Endodermal cell (in vitro differentiated cells): ENCODE data around the gene SERP2. TPM values are rescaled to one million over a fixed set of nuclear protein-coding genes. Genes with fewer than 3 reads are reported as not detected.

ENCODE experiments used
- DNase-seq: peaks from one replicate; pipeline ENCODE4 v3.0.0-alpha.2; 2017
- H3K27ac ChIP-seq: 2 replicates; pipeline ENCODE4 v1.5.1; 2013; ENCODE audit warnings: mild to moderate bottlenecking, low read depth, low read length, moderate library complexity
- H3K27me3 ChIP-seq: 2 replicates; pipeline ENCODE4 v1.6.1; 2013; ENCODE audit warnings: mild to moderate bottlenecking, low read length, moderate library complexity; ENCODE audit not compliant: insufficient read depth, control insufficient read depth, poor library complexity, severe bottlenecking
- H3K36me3 ChIP-seq: 2 replicates; pipeline ENCODE4 v1.7.0; 2013; ENCODE audit warnings: mild to moderate bottlenecking, low read length, moderate library complexity; ENCODE audit not compliant: control insufficient read depth, insufficient read depth
- H3K4me1 ChIP-seq: one replicate; pipeline ENCODE4 v1.7.0; 2013; ENCODE audit warnings: low read length; ENCODE audit not compliant: control insufficient read depth, insufficient read depth
- H3K4me3 ChIP-seq: 2 replicates; pipeline ENCODE4 v1.5.1; 2013; ENCODE audit warnings: mild to moderate bottlenecking, low read length, moderate library complexity
- H3K9ac ChIP-seq: 2 replicates; pipeline ENCODE4 v1.6.1; 2013; ENCODE audit warnings: mild to moderate bottlenecking, low read length, moderate library complexity; ENCODE audit not compliant: poor library complexity, severe bottlenecking; ENCODE audit errors: extremely low read depth
- H3K9me3 ChIP-seq: 2 replicates; pipeline ENCODE4 v1.6.1; 2013; ENCODE audit warnings: mild to moderate bottlenecking, low read length, moderate library complexity; ENCODE audit not compliant: control insufficient read depth
- H3K27ac Mint-ChIP-seq: 2 replicates; pipeline ENCODE4 v1.8.0; 2020; ENCODE audit warnings: mixed read lengths
- H3K27me3 Mint-ChIP-seq: 2 replicates; pipeline ENCODE4 v1.8.0; 2021; ENCODE audit warnings: mild to moderate bottlenecking, mixed read lengths; ENCODE audit not compliant: insufficient read depth
- H3K36me3 Mint-ChIP-seq: 2 replicates; pipeline ENCODE4 v1.8.0; 2020; ENCODE audit warnings: low read depth, mixed read lengths
- H3K4me1 Mint-ChIP-seq: 2 replicates; pipeline ENCODE4 v1.8.0; 2020; ENCODE audit warnings: mixed read lengths
- H3K4me3 Mint-ChIP-seq: 2 replicates; pipeline ENCODE4 v1.8.0; 2020; ENCODE audit warnings: mild to moderate bottlenecking, moderate library complexity, mixed read lengths
- H3K9me3 Mint-ChIP-seq: 2 replicates; pipeline ENCODE4 v1.8.0; 2020; ENCODE audit warnings: mild to moderate bottlenecking, mixed read lengths
- WGBS, 2 experiments: methylation state at CpG; one replicate each; pipeline versions ENCODE4 v1.1.5 to v1.1.7; 2013; ENCODE audit warnings: missing lambda C conversion rate in 2 of 2, mixed read lengths in 1 of 2; ENCODE audit not compliant: insufficient coverage in 1 of 2, insufficient read length in 1 of 2; 5-methylcytosine and 5-hydroxymethylcytosine counted together
- total RNA-seq, 2 donors: library from RNA; stranded (reverse); fragmentation: NEBNext Ultra II Directional in 1 of 2; extraction: Animal tissue kit (Norgen Biotek cat#: 25700) in 1 of 2; gene quantifications; 2 replicates in 1 of 2; 3 replicates in 1 of 2; pipeline ENCODE4 v1.2.1, GENCODE V29; 2021
- TF ChIP-seq, protein P1 (sequence below): fragments of 200-600 bp; sonication (generic); conservative IDR thresholded peaks from 2 replicates; pipeline ENCODE4 v1.5.0; 2021; ENCODE audit warnings: antibody characterized with exemption, mild to moderate bottlenecking

Gene SERP2
- total RNA-seq, 2 donors from 2014 or later, result 2.9 to 3.5 TPM

DNA sequence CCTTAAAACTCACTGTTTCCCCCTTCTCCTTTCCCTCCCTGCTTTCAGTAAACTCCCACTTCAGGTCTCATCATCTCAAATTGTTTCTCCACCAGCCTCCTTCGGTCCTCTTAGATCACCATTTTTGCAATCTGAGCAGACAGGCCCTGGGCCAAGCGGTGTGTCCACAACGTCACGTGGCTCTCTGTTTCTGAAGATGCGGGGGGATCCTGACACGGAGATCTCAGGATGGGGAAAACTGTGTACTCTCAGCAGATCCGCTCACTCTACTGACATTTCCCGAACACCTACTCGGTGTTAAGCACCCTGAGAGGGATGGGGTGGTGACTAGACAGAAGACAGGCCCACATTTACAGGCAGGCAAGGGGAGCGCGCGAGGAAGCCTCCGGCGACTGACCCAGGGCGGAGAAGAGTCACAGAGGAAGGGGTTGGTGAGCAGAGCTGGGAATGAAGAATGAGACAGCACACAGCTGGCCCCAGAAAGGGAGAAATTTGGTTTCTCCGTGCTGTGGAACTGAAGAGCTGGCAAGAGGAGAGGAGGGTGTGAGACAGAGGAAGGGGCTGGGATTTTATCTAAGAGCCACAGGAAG lies 38.8 kb downstream of the SERP2 start:
- WGBS, 2 experiments, result 89 to 95% methylated on average over 14 to 16 of the region's 16 CpGs
- no peaks in the 10 kb centered on the region for H3K27me3 ChIP-seq

DNA sequence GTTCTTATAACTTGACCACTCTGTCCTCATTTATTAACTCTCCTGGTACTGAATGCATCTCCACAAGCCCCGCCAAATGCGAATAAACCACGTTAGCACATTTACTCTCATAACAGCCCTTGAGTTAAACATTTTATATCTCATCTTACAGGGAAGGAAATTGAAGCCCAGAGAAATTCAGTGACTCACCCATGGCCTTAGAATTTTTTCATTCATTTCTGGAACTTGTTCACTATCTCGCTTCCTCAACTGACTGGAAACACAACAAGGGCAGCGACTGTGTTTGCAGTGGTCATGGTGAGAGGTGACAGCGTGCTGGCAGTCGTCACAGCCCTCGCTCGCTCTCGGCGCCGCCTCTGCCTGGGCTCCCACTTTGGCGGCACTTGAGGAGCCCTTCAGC lies 39.5 kb downstream of the SERP2 start:
- H3K36me3 ChIP-seq, result no peaks in the 10 kb centered on the region
- no peaks in the 10 kb centered on the region for H3K4me1 ChIP-seq
- no peak overlapping the region for H3K27ac ChIP-seq
- H3K9me3 Mint-ChIP-seq, result peaks cover 10% of the 10 kb centered on the region
- no peak overlapping the region for H3K27ac Mint-ChIP-seq
- WGBS, 2 experiments, result 94 to 100% methylated on average over 2 to 13 of the region's 13 CpGs
- no peak for DNase-seq
- no peak overlapping the region for H3K9ac ChIP-seq
- H3K4me1 Mint-ChIP-seq, result peaks cover 23% of the 10 kb centered on the region
- no peak overlapping the region for H3K4me3 ChIP-seq
- H3K36me3 Mint-ChIP-seq, result no peaks in the 10 kb centered on the region
- TF ChIP-seq, protein P1, sequence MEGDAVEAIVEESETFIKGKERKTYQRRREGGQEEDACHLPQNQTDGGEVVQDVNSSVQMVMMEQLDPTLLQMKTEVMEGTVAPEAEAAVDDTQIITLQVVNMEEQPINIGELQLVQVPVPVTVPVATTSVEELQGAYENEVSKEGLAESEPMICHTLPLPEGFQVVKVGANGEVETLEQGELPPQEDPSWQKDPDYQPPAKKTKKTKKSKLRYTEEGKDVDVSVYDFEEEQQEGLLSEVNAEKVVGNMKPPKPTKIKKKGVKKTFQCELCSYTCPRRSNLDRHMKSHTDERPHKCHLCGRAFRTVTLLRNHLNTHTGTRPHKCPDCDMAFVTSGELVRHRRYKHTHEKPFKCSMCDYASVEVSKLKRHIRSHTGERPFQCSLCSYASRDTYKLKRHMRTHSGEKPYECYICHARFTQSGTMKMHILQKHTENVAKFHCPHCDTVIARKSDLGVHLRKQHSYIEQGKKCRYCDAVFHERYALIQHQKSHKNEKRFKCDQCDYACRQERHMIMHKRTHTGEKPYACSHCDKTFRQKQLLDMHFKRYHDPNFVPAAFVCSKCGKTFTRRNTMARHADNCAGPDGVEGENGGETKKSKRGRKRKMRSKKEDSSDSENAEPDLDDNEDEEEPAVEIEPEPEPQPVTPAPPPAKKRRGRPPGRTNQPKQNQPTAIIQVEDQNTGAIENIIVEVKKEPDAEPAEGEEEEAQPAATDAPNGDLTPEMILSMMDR, result no peak
- H3K9me3 ChIP-seq, result no peaks in the 10 kb centered on the region
- no peaks in the 10 kb centered on the region for H3K27me3 ChIP-seq
- H3K27me3 Mint-ChIP-seq, result peaks cover 11% of the 10 kb centered on the region
- no peak overlapping the region for H3K4me3 Mint-ChIP-seq

More for the DNA sequence above, 38.8 kb downstream of the SERP2 start:
- no peak for DNase-seq
- no peak overlapping the region for H3K4me3 ChIP-seq
- H3K9me3 ChIP-seq, result no peaks in the 10 kb centered on the region
- Mint-ChIP-seq H3K36me3 (no peaks in the 10 kb centered on the region), H3K4me1 (peaks cover 21% of the 10 kb centered on the region), H3K27me3 (peaks cover 11% of the 10 kb centered on the region), H3K9me3 (peaks cover 10% of the 10 kb centered on the region), H3K27ac (no peak overlapping the region), H3K4me3 (no peak overlapping the region)
- H3K36me3 ChIP-seq, result no peaks in the 10 kb centered on the region
- H3K9ac ChIP-seq, result no peak overlapping the region
- no peaks in the 10 kb centered on the region for H3K4me1 ChIP-seq
- no peak overlapping the region for H3K27ac ChIP-seq
- TF ChIP-seq, protein P1, result no peak

DNA sequence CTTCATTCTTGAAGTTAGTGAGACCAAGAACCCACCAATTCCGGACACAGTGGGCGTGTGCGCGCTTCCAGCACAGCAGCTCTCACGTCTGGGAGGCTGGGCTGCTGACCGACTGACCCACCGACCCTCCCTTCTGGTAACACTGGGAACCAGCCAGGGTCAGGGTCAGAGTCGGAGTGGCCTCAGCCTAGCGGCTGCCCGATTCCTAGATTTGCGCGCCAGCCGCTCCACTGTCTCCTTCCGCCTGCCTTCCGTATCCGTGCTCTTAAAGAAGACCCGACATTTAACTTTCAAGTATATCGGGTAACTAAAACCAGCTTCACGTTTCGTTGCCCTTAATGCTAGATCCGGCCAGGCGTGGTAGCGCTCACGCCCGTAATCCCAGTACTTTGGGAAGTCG lies 41.1 kb downstream of the SERP2 start:
- Mint-ChIP-seq H3K4me1 (peaks cover 23% of the 10 kb centered on the region), H3K27ac (no peak overlapping the region), H3K9me3 (peaks cover 10% of the 10 kb centered on the region), H3K27me3 (peaks cover 11% of the 10 kb centered on the region), H3K36me3 (no peaks in the 10 kb centered on the region), H3K4me3 (no peak overlapping the region)
- Histone ChIP-seq H3K9ac (no peak overlapping the region), H3K36me3 (no peaks in the 10 kb centered on the region), H3K4me1 (no peaks in the 10 kb centered on the region), H3K27ac (no peak overlapping the region), H3K4me3 (no peak overlapping the region), H3K27me3 (no peaks in the 10 kb centered on the region), H3K9me3 (no peaks in the 10 kb centered on the region)
- TF ChIP-seq, protein P1, result no peak
- no peak for DNase-seq
- WGBS, 2 experiments, result 94 to 95% methylated on average over 23 to 26 of the region's 26 CpGs
